ENCODE results near the gene RCVRN. TPM values are rescaled to one million over a fixed set of nuclear protein-coding genes. Genes with fewer than 3 reads are reported as not detected.

Gene RCVRN
- total RNA-seq, 2 experiments from 2014 or later: not detected

DNA sequence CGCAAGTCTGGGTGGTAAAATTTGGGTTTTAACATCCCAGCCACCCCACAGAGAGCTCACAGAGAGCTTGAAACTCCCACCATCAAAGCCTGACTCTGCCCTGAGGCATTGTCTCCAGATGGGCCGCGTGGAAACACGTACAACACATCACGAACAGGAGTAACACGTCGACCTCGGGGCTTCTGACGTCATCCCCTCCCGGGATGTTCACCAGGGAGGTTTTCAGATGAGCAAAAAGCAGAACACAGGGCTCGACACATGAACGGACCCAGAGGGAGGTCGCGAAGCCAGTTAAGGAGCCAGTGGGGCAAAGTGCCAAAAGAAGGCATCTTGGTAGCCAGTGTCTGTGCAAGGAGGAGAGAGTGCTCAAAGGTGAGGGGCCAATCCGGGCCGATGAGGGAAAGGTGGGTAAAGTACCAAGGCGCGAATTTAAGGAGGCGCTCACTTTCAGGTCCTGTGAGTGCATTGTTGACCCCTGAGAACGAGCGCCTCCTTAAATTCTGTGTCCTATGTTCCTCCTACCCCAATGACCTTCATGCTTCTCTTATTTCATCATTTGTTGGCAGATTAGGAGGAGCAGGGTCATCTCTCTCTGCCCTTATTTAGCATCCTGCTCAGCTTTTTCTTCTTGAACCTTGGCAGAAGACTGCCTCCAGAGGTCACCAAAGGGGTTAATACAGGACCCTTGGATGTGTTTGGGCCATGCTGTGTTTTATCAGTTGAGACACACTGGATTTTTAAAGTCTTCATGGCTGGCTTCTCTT is 5.6 kb downstream of the RCVRN start:
- Mint-ChIP-seq H3K27ac (no peak overlapping the region), H3K36me3 (no peaks in the 10 kb centered on the region), H3K4me3 (no peak overlapping the region), H3K9me3 (no peaks in the 10 kb centered on the region), H3K27me3 (peaks cover 7% of the 10 kb centered on the region), H3K4me1 (no peaks in the 10 kb centered on the region)
- POLR2A ChIA-PET: no interaction called here
- no peak for ATAC-seq (ENCODE audit: low read depth)
- DNase-seq: no peak

DNA sequence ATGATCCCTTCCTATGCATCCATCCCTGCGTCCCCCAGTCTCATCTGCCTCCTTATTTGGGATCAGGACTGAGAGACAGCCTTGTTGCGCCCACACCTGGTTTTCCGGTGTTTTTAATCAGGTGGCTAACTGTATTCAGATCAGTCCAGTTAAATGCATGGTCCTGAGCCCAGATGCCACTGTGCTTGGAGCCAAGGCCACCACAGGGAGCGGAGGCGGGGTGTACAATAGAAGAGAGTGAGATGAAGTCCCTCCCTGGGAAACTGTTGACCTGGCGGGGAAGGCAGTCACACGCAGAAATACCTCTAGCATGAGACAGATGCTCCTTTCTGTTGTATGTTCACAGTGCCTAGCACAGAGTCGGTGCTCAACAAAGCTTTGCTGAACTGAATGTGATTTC is 6.3 kb downstream of the RCVRN start:
- Mint-ChIP-seq H3K4me1 (no peaks in the 10 kb centered on the region), H3K36me3 (no peaks in the 10 kb centered on the region), H3K4me3 (no peak overlapping the region), H3K9me3 (no peaks in the 10 kb centered on the region), H3K27ac (no peak overlapping the region), H3K27me3 (peaks cover 9% of the 10 kb centered on the region)
- ATAC-seq (ENCODE audit: low read depth) (no peak), DNase-seq (no peak)
- POLR2A ChIA-PET: no interaction called here

GRCh38 chr17:9897372-9897968 is 7.6 kb downstream of the RCVRN start:
- Mint-ChIP-seq H3K9me3 (no peaks in the 10 kb centered on the region), H3K27me3 (peaks cover 10% of the 10 kb centered on the region), H3K36me3 (no peaks in the 10 kb centered on the region), H3K27ac (no peak overlapping the region), H3K4me3 (no peak overlapping the region), H3K4me1 (no peaks in the 10 kb centered on the region)
- DNase-seq (no peak), ATAC-seq (ENCODE audit: low read depth) (no peak)
- POLR2A ChIA-PET: no interaction called here

- Mint-ChIP-seq H3K4me1 (no peaks in the 10 kb centered on the region), H3K27ac (no peak overlapping the region), H3K4me3 (no peak overlapping the region), H3K9me3 (no peaks in the 10 kb centered on the region), H3K36me3 (no peaks in the 10 kb centered on the region), H3K27me3 (peaks cover 7% of the 10 kb centered on the region)
- DNase-seq (no peak), ATAC-seq (ENCODE audit: low read depth) (no peak)
- POLR2A ChIA-PET: no interaction called here
Measured at GRCh38 chr17:9895923-9896322, 9.1 kb downstream of the RCVRN start.

- Mint-ChIP-seq H3K4me1 (no peaks in the 10 kb centered on the region), H3K9me3 (no peaks in the 10 kb centered on the region), H3K27me3 (peaks cover 3% of the 10 kb centered on the region), H3K4me3 (no peak overlapping the region), H3K36me3 (no peaks in the 10 kb centered on the region), H3K27ac (no peak overlapping the region)
- POLR2A ChIA-PET: no interaction called here
- DNase-seq (no peak), ATAC-seq (ENCODE audit: low read depth) (no peak)
Measured at GRCh38 chr17:9894231-9894630, 10.8 kb downstream of the RCVRN start.

DNA sequence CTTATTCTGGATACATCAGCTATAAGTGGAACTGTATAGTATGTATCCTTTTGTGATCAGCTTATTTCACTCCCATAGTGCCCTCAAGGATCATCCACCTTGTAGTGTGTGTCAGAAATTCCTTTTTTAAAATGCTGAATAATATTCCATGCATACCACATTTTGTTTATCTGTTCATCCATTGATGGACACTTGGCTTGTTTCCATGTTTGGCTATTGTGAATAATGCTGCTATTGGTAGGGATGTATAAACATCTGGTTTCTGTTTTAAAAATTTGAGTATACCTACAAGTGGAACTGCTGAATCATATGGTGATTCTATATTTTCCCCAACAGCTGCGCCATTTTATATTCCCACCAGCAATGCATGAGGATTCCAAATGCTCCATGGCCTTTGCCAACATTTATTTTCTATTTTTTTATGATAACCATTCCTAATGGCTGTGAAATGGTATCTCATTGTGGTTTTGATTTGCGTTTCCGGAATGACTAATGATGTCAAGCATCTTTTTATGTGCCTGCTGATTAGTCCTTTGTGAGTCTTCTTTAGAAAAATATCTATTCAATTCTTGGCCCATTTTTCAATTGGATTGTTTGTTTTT is 11.6 kb downstream of the RCVRN start:
- H3K9me3 Mint-ChIP-seq: no peaks in the 10 kb centered on the region
- H3K4me3 Mint-ChIP-seq: no peak overlapping the region
- H3K36me3 Mint-ChIP-seq: no peaks in the 10 kb centered on the region
- ATAC-seq (ENCODE audit: low read depth) (no peak), DNase-seq (no peak)
- POLR2A ChIA-PET: no interaction called here
- H3K27ac Mint-ChIP-seq: no peak overlapping the region
- peaks cover 3% of the 10 kb centered on the region for H3K27me3 Mint-ChIP-seq
- H3K4me1 Mint-ChIP-seq: no peaks in the 10 kb centered on the region

- no peak for DNase-seq
- Mint-ChIP-seq H3K27ac (no peak overlapping the region), H3K4me1 (no peaks in the 10 kb centered on the region), H3K9me3 (no peaks in the 10 kb centered on the region), H3K27me3 (peaks cover 3% of the 10 kb centered on the region), H3K36me3 (no peaks in the 10 kb centered on the region), H3K4me3 (no peak overlapping the region)
- no peak for ATAC-seq (ENCODE audit: low read depth)
- POLR2A ChIA-PET: no interaction called here
Measured at GRCh38 chr17:9890124-9890523, 14.9 kb downstream of the RCVRN start.

DNA sequence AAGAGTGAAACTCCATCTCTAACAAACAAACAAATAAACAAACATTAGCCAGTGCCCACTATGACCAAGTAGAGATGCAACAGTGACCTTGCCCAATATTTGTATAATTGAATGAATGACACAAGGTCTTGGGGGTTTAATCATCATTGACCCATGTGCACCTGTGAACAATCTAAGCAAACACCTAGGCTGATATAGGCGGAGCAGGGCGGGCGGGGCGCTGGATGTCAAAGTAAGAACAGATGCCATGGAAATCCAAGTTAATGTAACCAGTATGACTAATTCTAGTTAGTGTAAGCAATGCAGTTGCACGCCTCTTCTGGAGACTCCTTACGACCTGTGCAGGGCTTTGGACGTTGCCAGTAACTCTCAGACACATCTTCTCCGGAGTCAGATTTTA is 17.6 kb downstream of the RCVRN start:
- POLR2A ChIA-PET: no interaction called here
- Mint-ChIP-seq H3K27me3 (no peaks in the 10 kb centered on the region), H3K27ac (no peak overlapping the region), H3K4me3 (no peak overlapping the region), H3K9me3 (no peaks in the 10 kb centered on the region), H3K4me1 (no peaks in the 10 kb centered on the region), H3K36me3 (no peaks in the 10 kb centered on the region)
- ATAC-seq (ENCODE audit: low read depth) (no peak), DNase-seq (no peak)

- H3K4me3 Mint-ChIP-seq: no peak overlapping the region
- ATAC-seq (ENCODE audit: low read depth) (no peak), DNase-seq (no peak)
- POLR2A ChIA-PET: no interaction called here
- H3K27me3 Mint-ChIP-seq: no peaks in the 10 kb centered on the region
- H3K36me3 Mint-ChIP-seq: no peaks in the 10 kb centered on the region
- peaks cover 3% of the 10 kb centered on the region for H3K9me3 Mint-ChIP-seq
- H3K4me1 Mint-ChIP-seq: no peaks in the 10 kb centered on the region
- no peak overlapping the region for H3K27ac Mint-ChIP-seq
Measured at GRCh38 chr17:9886141-9886930, 18.7 kb downstream of the RCVRN start.

- ATAC-seq (ENCODE audit: low read depth) (no peak), DNase-seq (no peak)
- H3K4me1 Mint-ChIP-seq: no peaks in the 10 kb centered on the region
- H3K36me3 Mint-ChIP-seq: no peaks in the 10 kb centered on the region
- POLR2A ChIA-PET: no interaction called here
- H3K9me3 Mint-ChIP-seq: peaks cover 5% of the 10 kb centered on the region
- no peaks in the 10 kb centered on the region for H3K27me3 Mint-ChIP-seq
- no peak overlapping the region for H3K4me3 Mint-ChIP-seq
- no peak overlapping the region for H3K27ac Mint-ChIP-seq
Measured at GRCh38 chr17:9883451-9883850, 21.6 kb downstream of the RCVRN start.

GRCh38 chr17:9880582-9880999 is 24.5 kb downstream of the RCVRN start:
- Mint-ChIP-seq H3K27me3 (no peaks in the 10 kb centered on the region), H3K9me3 (peaks cover 5% of the 10 kb centered on the region), H3K4me1 (no peaks in the 10 kb centered on the region), H3K4me3 (no peak overlapping the region), H3K36me3 (no peaks in the 10 kb centered on the region), H3K27ac (no peak overlapping the region)
- POLR2A ChIA-PET: no interaction called here
- ATAC-seq (ENCODE audit: low read depth) (no peak), DNase-seq (no peak)

GRCh38 chr17:9878786-9879525 is 26.1 kb downstream of the RCVRN start:
- Mint-ChIP-seq H3K9me3 (peaks cover 5% of the 10 kb centered on the region), H3K4me3 (no peak overlapping the region), H3K27ac (no peak overlapping the region), H3K27me3 (no peaks in the 10 kb centered on the region), H3K4me1 (no peaks in the 10 kb centered on the region), H3K36me3 (no peaks in the 10 kb centered on the region)
- no peak for ATAC-seq (ENCODE audit: low read depth)
- DNase-seq: no peak
- POLR2A ChIA-PET: no interaction called here

- POLR2A ChIA-PET: no interaction called here
- Mint-ChIP-seq H3K4me1 (no peaks in the 10 kb centered on the region), H3K36me3 (no peaks in the 10 kb centered on the region), H3K27me3 (no peaks in the 10 kb centered on the region), H3K4me3 (no peak overlapping the region), H3K27ac (no peak overlapping the region), H3K9me3 (peaks cover 5% of the 10 kb centered on the region)
- DNase-seq: no peak
- ATAC-seq (ENCODE audit: low read depth): no peak
Measured at GRCh38 chr17:9878356-9878755, 26.7 kb downstream of the RCVRN start.

Data from activated naive CD8-positive, alpha-beta T cell treated with anti-CD3 and anti-CD28 coated beads, Interleukin-2, amount 10 ng/mL, durations not matched to agents 7 days and 5 days (primary cell).